Measurements from ENCODE around the gene NAT10.

GRCh38 chr11:34174412-34175041, 69.1 kb downstream of the NAT10 start:
- TF ChIP-seq POLR2A (IDR thresholded peaks at IDR 0.05) = no peak
- TF ChIP-seq CTCF (IDR thresholded peaks at IDR 0.05) = peak; percentile 88 to 92
- TF ChIP-seq POLR2AphosphoS5 (IDR thresholded peaks at IDR 0.05) = peak in 1 of 3 donors; percentile 8

All from suprapubic skin (tissue), 4 donors.